Right lobe of liver (tissue), 4 donors: ENCODE results near the gene UCP2.

Experiments
- CTCF ChIP-seq, 4 donors: fragments of 200-600 bp in 3 of 4; fragments of 450-650 bp in 1 of 4; IDR thresholded peaks; one replicate each; pipeline versions ENCODE4 v1.5.1 to v1.8.0; 2016 to 2022; ENCODE audit warnings: antibody characterized with exemption in 4 of 4, mild to moderate bottlenecking in 2 of 4
- POLR2A ChIP-seq: fragments of 450-650 bp; IDR thresholded peaks from one replicate; pipeline ENCODE4 v1.6.1; 2017; ENCODE audit warnings: antibody characterized with exemption, mild to moderate bottlenecking
- donor health status: DM: no; HTN: no; CAD: no.
- donor health status: DM: no; HTN: no; CAD: no.
- donor health status: DM: no; HTN: yes; CAD: no.

GRCh38 chr11:73962101-73962705 is 20.4 kb downstream of the UCP2 start:
- no peak for TF ChIP-seq CTCF (IDR thresholded peaks at IDR 0.05)
- TF ChIP-seq POLR2A = no peak
